Measurements from ENCODE around the gene CD46. TPM values are rescaled to one million over a fixed set of nuclear protein-coding genes. Genes with fewer than 3 reads are reported as not detected.

Gene CD46
- total and polyA plus RNA-seq, 10 of the 15 experiments (the other 5 are each of a cell fraction or from before 2014, with no cell fraction given), result 61.1 to 198 (median 81.4) TPM

DNA sequence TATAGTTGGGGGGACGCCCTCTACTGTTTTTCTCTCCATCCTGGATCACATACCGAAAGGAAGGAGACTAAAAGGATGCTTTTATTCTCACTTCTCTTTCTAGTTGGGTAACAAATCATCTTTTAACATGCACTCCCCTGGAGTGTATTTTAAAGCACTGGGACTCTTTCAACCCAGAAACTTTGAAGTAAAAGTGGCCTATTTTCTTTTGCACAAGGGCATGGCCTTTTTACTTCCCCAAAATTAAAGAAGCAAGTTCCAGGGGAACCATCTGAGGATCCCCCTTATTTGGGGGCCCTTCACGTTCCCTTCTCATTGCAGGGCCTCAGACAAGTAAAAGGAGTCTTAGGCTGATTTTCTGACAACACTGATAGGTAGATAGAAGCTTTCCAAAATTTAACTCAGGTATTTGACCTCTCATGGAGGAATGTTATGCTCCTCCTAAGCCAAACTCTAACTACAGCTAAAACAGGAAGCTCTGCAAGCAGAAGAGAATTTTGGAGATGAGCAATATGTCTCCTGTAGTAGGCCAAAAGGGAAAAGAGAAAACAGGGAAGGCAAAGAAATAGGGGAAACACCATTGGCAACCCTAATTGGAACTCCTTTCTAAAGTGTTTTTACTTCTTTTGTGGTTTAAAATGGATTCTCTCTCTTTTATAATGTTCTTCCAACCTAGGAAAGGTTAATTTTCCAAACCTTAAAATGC is 8.9 kb upstream of the CD46 start:
- Histone ChIP-seq H3K4me3 (no peak overlapping the region), H2AFZ (ENCODE audit: control insufficient read depth, low read depth, low read length) (no peak overlapping the region), H3K9me3 (replicated peaks; ENCODE audit: control insufficient read depth, insufficient read depth, low read length) (no peaks in the 10 kb centered on the region), H3K4me1 (ENCODE audit: control insufficient read depth, insufficient read depth, low read length) (no peaks in the 10 kb centered on the region), H3K4me2 (ENCODE audit: control insufficient read depth, insufficient read depth) (no peak overlapping the region), H3K36me3 (ENCODE audit: control insufficient read depth in 2 of 2, insufficient read depth in 2 of 2, low read length in 1 of 2) (no peaks in the 10 kb centered on the region), H3K27ac (ENCODE audit: control insufficient read depth, insufficient read depth) (no peak overlapping the region), H3K27me3 (replicated peaks in 1 of 2; ENCODE audit: control insufficient read depth in 2 of 2, insufficient read depth in 2 of 2, low read length in 1 of 2) (no peaks in the 10 kb centered on the region), H3K9ac (ENCODE audit: control insufficient read depth, insufficient read depth, low read length) (no peak overlapping the region), H4K20me1 (ENCODE audit: control insufficient read depth, insufficient read depth) (no peaks in the 10 kb centered on the region), H3K79me2 (ENCODE audit: control insufficient read depth, insufficient read depth, low read length) (no peaks in the 10 kb centered on the region)
- no peak for FAIRE-seq
- ATAC-seq, result no peak
- WGBS (ENCODE audit: insufficient coverage, insufficient replicate concordance, low lambda C conversion rate, missing lambda C conversion rate), result 69% methylated on average over 3 of the region's 3 CpGs
- CTCF ChIA-PET, result interaction anchor here (0.7 to 0.9 kb wide), 2 partner anchors 13 to 54 kb away, joined by 3 read pairs; no protein-coding TSS in a partner anchor
- RAD21 ChIA-PET (ENCODE audit: unreplicated experiment), result no interaction called here
- BruUV-seq (replicated peaks), result no TSS peak
- POLR2A ChIA-PET, result no interaction called here
- in situ Hi-C loops (cut with MboI), result no loop called here
- TF ChIP-seq HDAC2 (IDR thresholded peaks at IDR 0.05) (no peak), POLR2AphosphoS5 (IDR thresholded peaks at IDR 0.05; ENCODE audit: low read length) (no peak), CHD1 (IDR thresholded peaks at IDR 0.05; ENCODE audit: low read depth, low read length) (no peak), NR2F1 (conservative IDR thresholded peaks at IDR 0.05) (no peak), ZNF384 (IDR thresholded peaks at IDR 0.05; ENCODE audit: borderline replicate concordance, low read depth, low read length) (no peak)
- TF ChIP-seq, protein P1, sequence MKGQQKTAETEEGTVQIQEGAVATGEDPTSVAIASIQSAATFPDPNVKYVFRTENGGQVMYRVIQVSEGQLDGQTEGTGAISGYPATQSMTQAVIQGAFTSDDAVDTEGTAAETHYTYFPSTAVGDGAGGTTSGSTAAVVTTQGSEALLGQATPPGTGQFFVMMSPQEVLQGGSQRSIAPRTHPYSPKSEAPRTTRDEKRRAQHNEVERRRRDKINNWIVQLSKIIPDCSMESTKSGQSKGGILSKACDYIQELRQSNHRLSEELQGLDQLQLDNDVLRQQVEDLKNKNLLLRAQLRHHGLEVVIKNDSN (IDR thresholded peaks at IDR 0.05; ENCODE audit: borderline replicate concordance, extremely low read length, insufficient read depth, low read depth, low read length), result no peak
- intact Hi-C loops (cut with micrococcal nuclease; ENCODE audit: unreplicated experiment), result no loop called here
- SMC1A ChIA-PET (ENCODE audit: uncharacterized antibody, unreplicated experiment), result interaction anchor here (0.6 kb wide), 1 partner anchor 153 kb away, joined by 3 read pairs; no protein-coding TSS in a partner anchor
- no peak for DNase-seq (ENCODE audit: low read depth, low spot score)
